ENCODE results near the gene STXBP5.

DNA sequence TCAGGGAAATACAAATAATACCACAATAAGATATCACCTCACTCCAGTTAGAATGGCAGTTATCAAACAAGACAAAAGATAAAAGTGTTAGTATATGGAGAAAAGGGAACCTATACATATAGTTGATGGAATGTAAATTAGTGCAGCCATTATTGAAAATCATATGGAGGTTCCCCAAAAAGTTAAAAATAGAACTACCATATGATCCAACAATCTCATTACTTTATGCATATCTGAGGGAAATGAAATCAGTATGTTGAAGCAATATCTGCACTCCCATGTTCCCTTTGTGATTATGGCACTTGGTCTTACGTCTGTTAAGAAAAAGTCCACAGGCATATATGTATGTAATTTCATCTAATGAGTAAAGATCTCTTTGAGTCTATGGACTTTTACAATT is 96.9 kb downstream of the STXBP5 start:
- TF ChIP-seq, protein P1, sequence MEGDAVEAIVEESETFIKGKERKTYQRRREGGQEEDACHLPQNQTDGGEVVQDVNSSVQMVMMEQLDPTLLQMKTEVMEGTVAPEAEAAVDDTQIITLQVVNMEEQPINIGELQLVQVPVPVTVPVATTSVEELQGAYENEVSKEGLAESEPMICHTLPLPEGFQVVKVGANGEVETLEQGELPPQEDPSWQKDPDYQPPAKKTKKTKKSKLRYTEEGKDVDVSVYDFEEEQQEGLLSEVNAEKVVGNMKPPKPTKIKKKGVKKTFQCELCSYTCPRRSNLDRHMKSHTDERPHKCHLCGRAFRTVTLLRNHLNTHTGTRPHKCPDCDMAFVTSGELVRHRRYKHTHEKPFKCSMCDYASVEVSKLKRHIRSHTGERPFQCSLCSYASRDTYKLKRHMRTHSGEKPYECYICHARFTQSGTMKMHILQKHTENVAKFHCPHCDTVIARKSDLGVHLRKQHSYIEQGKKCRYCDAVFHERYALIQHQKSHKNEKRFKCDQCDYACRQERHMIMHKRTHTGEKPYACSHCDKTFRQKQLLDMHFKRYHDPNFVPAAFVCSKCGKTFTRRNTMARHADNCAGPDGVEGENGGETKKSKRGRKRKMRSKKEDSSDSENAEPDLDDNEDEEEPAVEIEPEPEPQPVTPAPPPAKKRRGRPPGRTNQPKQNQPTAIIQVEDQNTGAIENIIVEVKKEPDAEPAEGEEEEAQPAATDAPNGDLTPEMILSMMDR (conservative IDR thresholded peaks at IDR 0.05), result no peak
- no peak for TF ChIP-seq ZFX (IDR thresholded peaks at IDR 0.05)
